Kidney (tissue), 14 donors: ENCODE results near the gene GCNT2. TPM values are rescaled to one million over a fixed set of nuclear protein-coding genes. Genes with fewer than 3 reads are reported as not detected.

Source experiments
- DNase-seq, 5 donors: peaks; one replicate each; pipeline ENCODE4 v3.0.0-alpha.2; 2013 to 2020
- FAIRE-seq: peaks from 2 replicates; lab custom pipeline; 2012; peaks lifted over from hg19 to GRCh38; lab: Jason Lieb, UNC
- H3K27ac ChIP-seq, 2 donors: one replicate each; pipeline ENCODE4 v1.7.0; 2013; ENCODE audit warnings: low read depth in 2 of 2, low read length in 2 of 2, inconsistent platforms in 1 of 2
- H3K27me3 ChIP-seq: one replicate; pipeline ENCODE4 v1.7.1; 2013; ENCODE audit warnings: low read length, inconsistent platforms; ENCODE audit not compliant: control insufficient read depth, insufficient read depth
- H3K36me3 ChIP-seq, 3 donors: one replicate each; pipeline versions ENCODE4 v1.7.0 to v1.7.1; 2013; ENCODE audit warnings: low read length in 3 of 3, control low read depth in 1 of 3, inconsistent platforms in 1 of 3; ENCODE audit not compliant: insufficient read depth in 3 of 3, control insufficient read depth in 2 of 3
- H3K4me1 ChIP-seq, 3 donors: one replicate each; pipeline versions ENCODE4 v1.7.0 to v1.7.1; 2013; ENCODE audit warnings: low read length in 3 of 3, inconsistent platforms in 1 of 3, low read depth in 1 of 3; ENCODE audit not compliant: control insufficient read depth in 2 of 3, insufficient read depth in 2 of 3
- H3K4me3 ChIP-seq, 3 donors: one replicate each; pipeline versions ENCODE4 v1.7.0 to v1.8.1; 2013; ENCODE audit warnings: low read length in 3 of 3, control low read depth in 1 of 3, inconsistent platforms in 1 of 3
- H3K9ac ChIP-seq, 3 donors: one replicate each; pipeline versions ENCODE4 v1.7.0 to v1.7.1; 2013; ENCODE audit warnings: low read length in 3 of 3, control low read depth in 1 of 3, inconsistent platforms in 1 of 3
- H3K9me3 ChIP-seq, 3 donors: one replicate each; pipeline versions ENCODE4 v1.7.0 to v1.7.1; 2013; ENCODE audit warnings: low read length in 3 of 3, control low read depth in 1 of 3, inconsistent platforms in 1 of 3; ENCODE audit not compliant: control insufficient read depth in 2 of 3, insufficient read depth in 1 of 3
- CTCF ChIP-seq: IDR thresholded peaks from 3 replicates; pipeline ENCODE4 v1.5.1; 2012; ENCODE audit warnings: mild to moderate bottlenecking, moderate library complexity, borderline replicate concordance; ENCODE audit not compliant: insufficient read depth; ENCODE audit errors: extremely low read depth
- intact Hi-C: fragments of 100-400 bp; cut with DNase I; formaldehyde crosslinking; loops from one replicate; pipeline ENCODE4 v1.11.1; 2022
- polyA plus RNA-seq: library from polyadenylated mRNA; stranded (reverse); fragments of 350-450 nt; fragmentation: Illumina TruSeq; extraction: RNeasy Lipid Tissue Mini Kit (QIAGEN cat#74804); gene quantifications from one replicate; pipeline ENCODE4 v1.2.3, GENCODE V29; 2014; ENCODE audit warnings: low read depth, low replicate concordance; ENCODE audit not compliant: insufficient read depth
- total RNA-seq: library from RNA; stranded (reverse); fragmentation: NEBNext Ultra II Directional; extraction: Animal tissue kit (Norgen Biotek cat#: 25700); gene quantifications from one replicate; pipeline ENCODE4 v1.2.1, GENCODE V29; 2021
- donor health status: control.
- donor health status: control.
- donor health status: control.
- donor health status: control.
- donor health status: control.
- donor health status: DM: yes; HTN: yes; CAD: no.
- donor health status: Normal renal cell carcinoma (clear cell type).

Gene GCNT2
- total and polyA plus RNA-seq, 2 donors from 2014 or later = 10.5 to 12.5 TPM

DNA sequence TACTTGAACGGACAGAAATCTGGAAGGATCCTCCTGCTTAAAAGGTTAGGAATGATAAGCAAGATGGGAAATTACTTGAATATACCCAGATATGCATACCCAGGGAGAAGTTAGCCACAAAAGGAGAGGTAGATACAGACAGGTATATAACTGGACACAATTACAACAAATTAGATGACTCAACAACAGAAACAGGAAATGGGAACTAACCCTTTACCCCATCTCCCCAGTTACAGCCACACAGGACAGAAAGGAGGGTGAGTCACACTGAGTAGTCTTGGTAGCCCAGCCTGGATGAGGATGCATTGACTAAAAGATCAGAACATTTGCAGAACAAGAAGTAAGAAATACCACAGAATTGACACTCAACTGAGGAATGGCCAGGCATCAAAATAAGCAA is 112.1 kb downstream of the GCNT2 start:
- Histone ChIP-seq H3K4me3 (no peak overlapping the region), H3K27ac (no peak overlapping the region), H3K36me3 (peaks cover 0 to 2% (median 0%) of the 10 kb centered on the region in 3 donors), H3K9ac (no peak overlapping the region), H3K4me1 (no peaks in the 10 kb centered on the region), H3K27me3 (no peaks in the 10 kb centered on the region), H3K9me3 (no peaks in the 10 kb centered on the region)
- no peak for TF ChIP-seq CTCF
- intact Hi-C loops = no loop called here
- FAIRE-seq = no peak
- no peak for DNase-seq

DNA sequence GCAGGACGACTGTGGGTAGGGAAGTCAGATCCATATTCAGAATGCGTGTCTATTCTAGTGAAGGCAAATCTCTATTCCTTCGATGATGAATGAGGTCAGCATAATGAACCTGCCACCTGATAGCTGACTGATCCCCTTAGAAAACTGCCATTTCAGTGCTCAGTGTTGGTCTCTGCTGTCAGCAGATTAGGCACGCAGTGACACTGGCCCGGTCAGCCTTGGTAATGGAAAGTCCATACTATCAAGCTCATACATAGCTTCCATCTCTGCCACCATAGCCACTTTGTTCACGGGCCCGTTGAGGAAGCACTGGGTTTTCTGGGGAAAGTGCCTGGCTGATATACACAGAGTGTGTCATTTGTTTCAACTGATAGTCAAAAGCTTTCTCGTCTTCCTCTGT is 119.3 kb downstream of the GCNT2 start:
- Histone ChIP-seq H3K4me1 (no peaks in the 10 kb centered on the region), H3K9ac (no peak overlapping the region), H3K4me3 (no peak overlapping the region), H3K27ac (no peak overlapping the region), H3K9me3 (no peaks in the 10 kb centered on the region), H3K36me3 (no peaks in the 10 kb centered on the region), H3K27me3 (no peaks in the 10 kb centered on the region)
- DNase-seq = no peak
- no peak for FAIRE-seq
- no peak for TF ChIP-seq CTCF
- intact Hi-C loops = no loop called here

DNA sequence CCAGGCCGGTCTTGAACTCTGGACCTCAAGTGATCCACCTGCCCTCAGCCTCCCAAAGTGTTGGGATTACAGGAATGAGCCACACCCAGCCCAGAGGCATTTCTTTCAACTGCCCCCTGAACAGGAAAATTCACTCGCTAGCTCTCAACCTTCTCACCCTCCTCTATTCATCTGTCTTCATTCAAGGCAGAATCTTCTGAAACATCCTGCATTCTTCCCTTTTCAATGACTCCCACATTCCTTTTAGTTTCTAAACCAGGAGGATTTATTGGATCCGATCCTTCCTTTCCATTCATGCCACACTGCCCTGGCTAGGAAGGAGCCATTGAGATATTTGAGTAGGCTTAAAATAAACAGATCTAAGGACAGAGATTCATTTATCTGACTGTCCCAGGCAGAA is 120.4 kb downstream of the GCNT2 start:
- H3K27ac ChIP-seq = no peak overlapping the region
- intact Hi-C loops = no loop called here
- H3K9me3 ChIP-seq = no peaks in the 10 kb centered on the region
- DNase-seq = peak in 2 of 5 donors; percentile 21 to 31
- H3K4me1 ChIP-seq = no peaks in the 10 kb centered on the region
- no peak for FAIRE-seq
- no peak for TF ChIP-seq CTCF
- no peaks in the 10 kb centered on the region for H3K27me3 ChIP-seq
- no peak overlapping the region for H3K9ac ChIP-seq
- H3K4me3 ChIP-seq = no peak overlapping the region
- no peaks in the 10 kb centered on the region for H3K36me3 ChIP-seq

DNA sequence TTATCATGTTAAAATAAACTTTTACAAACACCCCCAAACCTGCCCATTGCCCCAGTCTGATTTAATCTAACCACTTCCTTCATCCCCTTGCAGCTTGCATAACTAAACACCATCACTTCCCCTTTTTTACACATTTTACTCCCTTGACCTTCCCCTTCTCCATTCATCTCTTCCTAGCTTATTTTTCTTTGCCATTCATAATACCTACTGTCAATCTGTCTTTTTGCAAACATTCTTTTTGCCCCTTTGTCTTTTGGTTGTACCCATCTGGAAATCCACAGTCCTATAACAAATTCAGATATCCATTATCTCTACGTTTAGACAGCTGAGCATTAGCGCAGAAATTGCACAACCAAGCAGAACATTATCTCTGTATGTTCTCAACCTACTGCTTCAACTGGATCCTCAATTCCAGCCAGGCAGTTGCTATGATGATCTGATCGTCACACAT is 122.1 kb downstream of the GCNT2 start:
- intact Hi-C loops = no loop called here
- no peak for TF ChIP-seq CTCF
- no peak overlapping the region for H3K27ac ChIP-seq
- no peaks in the 10 kb centered on the region for H3K27me3 ChIP-seq
- H3K36me3 ChIP-seq = no peaks in the 10 kb centered on the region
- H3K9ac ChIP-seq = no peak overlapping the region
- DNase-seq (no peak), FAIRE-seq (no peak)
- H3K4me1 ChIP-seq = no peaks in the 10 kb centered on the region
- no peak overlapping the region for H3K4me3 ChIP-seq
- no peaks in the 10 kb centered on the region for H3K9me3 ChIP-seq
